Neural progenitor cell (in vitro differentiated cells): Measurements from ENCODE around the gene MAPK10.

ENCODE experiments used
- EZH2 ChIP-seq: fragments of 200-600 bp; sonication (generic); IDR thresholded peaks from 2 replicates; pipeline ENCODE4 v1.6.1; 2017; ENCODE audit warnings: antibody characterized with exemption, mild to moderate bottlenecking, moderate library complexity
- TF ChIP-seq, protein P1 (sequence below): fragments of 200-600 bp; sonication (generic); IDR thresholded peaks from 2 replicates; pipeline ENCODE4 v1.5.1; 2017; ENCODE audit warnings: antibody characterized with exemption, mild to moderate bottlenecking

DNA sequence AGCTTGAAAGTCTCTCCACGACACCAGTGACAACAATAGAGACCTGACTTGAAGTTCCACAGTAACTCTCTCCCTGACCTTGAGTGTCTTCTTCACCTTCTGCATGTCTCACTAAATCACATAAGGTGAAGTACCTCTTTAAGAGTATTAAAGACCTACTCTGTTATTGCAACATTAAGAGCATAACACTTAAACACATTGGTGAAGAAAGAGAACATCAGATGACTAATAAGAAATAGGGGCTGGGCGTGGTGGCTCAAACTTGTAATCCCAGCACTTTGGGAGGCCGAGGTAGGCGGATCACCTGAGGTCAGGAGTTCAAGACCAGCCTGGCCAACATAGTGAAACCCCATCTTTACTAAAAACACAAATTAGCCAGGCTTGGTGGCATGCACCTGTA is 33.9 kb upstream of the MAPK10 start:
- TF ChIP-seq, protein P1, sequence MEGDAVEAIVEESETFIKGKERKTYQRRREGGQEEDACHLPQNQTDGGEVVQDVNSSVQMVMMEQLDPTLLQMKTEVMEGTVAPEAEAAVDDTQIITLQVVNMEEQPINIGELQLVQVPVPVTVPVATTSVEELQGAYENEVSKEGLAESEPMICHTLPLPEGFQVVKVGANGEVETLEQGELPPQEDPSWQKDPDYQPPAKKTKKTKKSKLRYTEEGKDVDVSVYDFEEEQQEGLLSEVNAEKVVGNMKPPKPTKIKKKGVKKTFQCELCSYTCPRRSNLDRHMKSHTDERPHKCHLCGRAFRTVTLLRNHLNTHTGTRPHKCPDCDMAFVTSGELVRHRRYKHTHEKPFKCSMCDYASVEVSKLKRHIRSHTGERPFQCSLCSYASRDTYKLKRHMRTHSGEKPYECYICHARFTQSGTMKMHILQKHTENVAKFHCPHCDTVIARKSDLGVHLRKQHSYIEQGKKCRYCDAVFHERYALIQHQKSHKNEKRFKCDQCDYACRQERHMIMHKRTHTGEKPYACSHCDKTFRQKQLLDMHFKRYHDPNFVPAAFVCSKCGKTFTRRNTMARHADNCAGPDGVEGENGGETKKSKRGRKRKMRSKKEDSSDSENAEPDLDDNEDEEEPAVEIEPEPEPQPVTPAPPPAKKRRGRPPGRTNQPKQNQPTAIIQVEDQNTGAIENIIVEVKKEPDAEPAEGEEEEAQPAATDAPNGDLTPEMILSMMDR: no peak
- no peak for TF ChIP-seq EZH2
